ENCODE data around the gene JAKMIP3. TPM values are rescaled to one million over a fixed set of nuclear protein-coding genes. Genes with fewer than 3 reads are reported as not detected.

Gene JAKMIP3
- total RNA-seq, 1 donor from 2014 or later, result 0.44 TPM

DNA sequence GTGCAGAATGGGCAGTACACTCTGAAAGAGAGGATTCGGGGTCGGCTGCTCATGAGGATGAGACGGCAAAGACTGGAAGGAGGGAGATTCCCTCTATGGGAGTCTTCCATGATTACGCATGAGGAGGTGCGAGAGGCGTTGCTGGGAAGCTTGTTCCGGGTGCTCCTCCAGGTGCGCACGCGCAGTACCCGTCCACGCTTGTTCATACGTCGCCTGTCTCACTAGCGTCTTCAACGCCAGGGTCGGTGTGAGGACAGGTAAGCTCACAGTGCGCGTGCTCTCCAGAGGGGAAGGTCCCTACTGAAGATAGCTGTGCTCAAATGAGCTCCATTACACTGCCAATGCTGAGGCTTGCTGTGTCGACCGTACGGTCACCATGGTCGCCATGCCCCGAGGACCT is 44.7 kb upstream of the JAKMIP3 start:
- no peak for DNase-seq
- no peak for TF ChIP-seq CTCF (IDR thresholded peaks at IDR 0.05; ENCODE audit: partially characterized antibody, unreplicated experiment)
- Mint-ChIP-seq H3K9me3 (ENCODE audit: unreplicated experiment) (peaks cover 5% of the 10 kb centered on the region), H3K36me3 (ENCODE audit: unreplicated experiment) (peaks cover 5% of the 10 kb centered on the region), H3K4me1 (ENCODE audit: low read depth, unreplicated experiment) (no peaks in the 10 kb centered on the region), H3K4me3 (ENCODE audit: unreplicated experiment) (no peak overlapping the region), H3K27ac (ENCODE audit: unreplicated experiment) (no peak overlapping the region), H3K27me3 (ENCODE audit: unreplicated experiment) (peaks cover 2% of the 10 kb centered on the region)

DNA sequence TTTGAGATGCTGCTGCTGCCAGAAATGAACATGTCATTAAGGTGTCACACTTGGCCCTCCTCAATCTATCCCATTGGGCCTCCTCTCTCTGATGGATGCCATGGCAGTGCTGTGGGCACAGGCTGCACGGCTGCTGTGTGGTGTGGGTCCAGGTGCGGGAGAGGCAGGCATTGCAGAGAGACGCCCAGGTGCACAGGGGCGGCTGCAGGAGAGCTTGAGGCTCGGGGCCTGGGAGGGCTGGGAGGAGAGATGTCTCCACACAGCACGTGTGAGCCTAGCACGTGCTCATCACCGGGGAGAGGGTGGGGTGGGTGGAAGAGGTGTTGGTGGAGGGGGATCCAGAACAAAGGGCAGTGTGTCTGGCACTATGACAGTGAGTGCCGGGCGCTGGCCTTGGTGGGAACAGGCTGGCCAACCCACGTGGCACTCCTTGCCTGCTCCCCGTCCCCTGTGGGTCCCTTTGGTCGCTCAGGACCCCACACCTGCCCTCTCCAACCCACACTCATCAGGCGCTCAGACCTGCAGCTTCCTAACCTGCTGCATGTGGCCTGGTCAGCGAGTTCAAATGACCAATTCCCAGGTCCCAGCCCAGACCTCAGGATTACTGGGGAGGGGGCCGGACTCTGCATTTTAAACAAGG is 44.1 kb upstream of the JAKMIP3 start:
- H3K36me3 Mint-ChIP-seq (ENCODE audit: unreplicated experiment), result peaks cover 5% of the 10 kb centered on the region
- H3K4me3 Mint-ChIP-seq (ENCODE audit: unreplicated experiment), result no peak overlapping the region
- no peak for DNase-seq
- peaks cover 6% of the 10 kb centered on the region for H3K27me3 Mint-ChIP-seq (ENCODE audit: unreplicated experiment)
- peaks cover 5% of the 10 kb centered on the region for H3K9me3 Mint-ChIP-seq (ENCODE audit: unreplicated experiment)
- H3K27ac Mint-ChIP-seq (ENCODE audit: unreplicated experiment), result no peak overlapping the region
- no peaks in the 10 kb centered on the region for H3K4me1 Mint-ChIP-seq (ENCODE audit: low read depth, unreplicated experiment)
- no peak for TF ChIP-seq CTCF (IDR thresholded peaks at IDR 0.05; ENCODE audit: partially characterized antibody, unreplicated experiment)

DNA sequence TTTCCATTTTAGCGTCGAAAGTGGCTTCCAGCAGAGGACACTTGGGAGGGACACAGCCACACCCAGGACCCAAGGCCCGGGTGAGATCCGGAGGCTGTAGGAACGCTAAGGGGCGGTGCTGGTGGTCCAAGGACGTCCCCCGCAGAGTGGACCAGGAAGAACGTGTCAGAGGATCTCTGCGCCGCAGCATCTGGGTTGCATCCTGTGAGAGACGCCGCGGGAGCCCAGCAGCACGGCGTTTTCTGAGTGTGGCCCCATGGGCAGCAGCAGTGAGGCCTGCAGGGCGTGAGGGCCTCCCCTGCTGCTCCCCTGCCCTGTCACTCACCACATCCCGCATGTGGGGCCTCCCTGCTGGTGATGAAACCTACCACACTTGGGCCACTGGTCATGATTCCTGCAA is 43.5 kb upstream of the JAKMIP3 start:
- Mint-ChIP-seq H3K36me3 (ENCODE audit: unreplicated experiment) (peaks cover 5% of the 10 kb centered on the region), H3K27ac (ENCODE audit: unreplicated experiment) (no peak overlapping the region), H3K4me3 (ENCODE audit: unreplicated experiment) (no peak overlapping the region), H3K27me3 (ENCODE audit: unreplicated experiment) (peaks cover 9% of the 10 kb centered on the region), H3K4me1 (ENCODE audit: low read depth, unreplicated experiment) (peaks cover 1% of the 10 kb centered on the region), H3K9me3 (ENCODE audit: unreplicated experiment) (peaks cover 5% of the 10 kb centered on the region)
- DNase-seq, result no peak
- no peak for TF ChIP-seq CTCF (IDR thresholded peaks at IDR 0.05; ENCODE audit: partially characterized antibody, unreplicated experiment)

- Mint-ChIP-seq H3K4me1 (ENCODE audit: low read depth, unreplicated experiment) (peaks cover 1% of the 10 kb centered on the region), H3K4me3 (ENCODE audit: unreplicated experiment) (peak overlapping the region; percentile 14), H3K9me3 (ENCODE audit: unreplicated experiment) (peaks cover 5% of the 10 kb centered on the region), H3K27ac (ENCODE audit: unreplicated experiment) (no peak overlapping the region), H3K27me3 (ENCODE audit: unreplicated experiment) (peaks cover 9% of the 10 kb centered on the region), H3K36me3 (ENCODE audit: unreplicated experiment) (peaks cover 6% of the 10 kb centered on the region)
- TF ChIP-seq CTCF (IDR thresholded peaks at IDR 0.05; ENCODE audit: partially characterized antibody, unreplicated experiment), result peak; percentile 80
- peak; percentile 88 for DNase-seq
Measured at GRCh38 chr10:132023092-132023811, 42.5 kb upstream of the JAKMIP3 start.

DNA sequence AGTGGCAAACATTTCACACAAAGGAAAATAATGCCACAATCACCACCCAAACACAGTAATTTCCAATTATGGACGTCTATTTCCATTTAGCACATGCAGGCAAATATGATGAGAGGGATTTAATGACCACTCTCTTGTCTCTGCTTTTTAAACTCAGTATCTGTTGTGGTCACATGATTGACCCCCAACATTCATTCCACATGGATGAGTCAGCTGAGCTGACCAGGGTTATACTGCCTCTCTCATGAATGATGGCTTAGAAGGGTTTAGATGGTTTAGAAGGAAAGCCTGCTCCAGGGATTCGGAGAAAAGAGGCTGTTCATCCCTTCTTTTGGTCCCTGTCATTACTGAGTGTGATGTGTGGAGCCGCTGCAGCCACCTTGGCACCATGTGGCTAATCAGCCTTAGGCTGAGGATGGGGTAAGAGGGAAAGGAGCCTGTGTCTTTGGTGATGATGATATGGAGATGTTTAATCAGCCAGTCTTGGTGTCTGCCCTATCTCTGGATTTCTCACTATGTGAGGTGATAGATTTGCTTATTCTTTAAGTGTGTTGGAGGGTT is 38.2 kb upstream of the JAKMIP3 start:
- Mint-ChIP-seq H3K9me3 (ENCODE audit: unreplicated experiment) (peaks cover 5% of the 10 kb centered on the region), H3K4me1 (ENCODE audit: low read depth, unreplicated experiment) (peaks cover 1% of the 10 kb centered on the region), H3K27ac (ENCODE audit: unreplicated experiment) (no peak overlapping the region), H3K4me3 (ENCODE audit: unreplicated experiment) (no peak overlapping the region), H3K27me3 (ENCODE audit: unreplicated experiment) (peaks cover 9% of the 10 kb centered on the region), H3K36me3 (ENCODE audit: unreplicated experiment) (peaks cover 4% of the 10 kb centered on the region)
- no peak for TF ChIP-seq CTCF (IDR thresholded peaks at IDR 0.05; ENCODE audit: partially characterized antibody, unreplicated experiment)
- no peak for DNase-seq
